Midbrain (tissue), 1 donor: ENCODE measurements around the gene CCDC88A.
A peak's percentile ranks its signal among the peaks of the same experiment; 100 is the strongest.
"Not testable (repeated sequence)": the region's sequence is repeated elsewhere in the genome, so short reads cannot be mapped to it uniquely, and the experiment has no call there.

Experiments
- DNase-seq: peaks from one replicate; lab custom pipeline; 2025; lab: John Stamatoyannopoulos, UW

CCDC88A gene

DNA sequence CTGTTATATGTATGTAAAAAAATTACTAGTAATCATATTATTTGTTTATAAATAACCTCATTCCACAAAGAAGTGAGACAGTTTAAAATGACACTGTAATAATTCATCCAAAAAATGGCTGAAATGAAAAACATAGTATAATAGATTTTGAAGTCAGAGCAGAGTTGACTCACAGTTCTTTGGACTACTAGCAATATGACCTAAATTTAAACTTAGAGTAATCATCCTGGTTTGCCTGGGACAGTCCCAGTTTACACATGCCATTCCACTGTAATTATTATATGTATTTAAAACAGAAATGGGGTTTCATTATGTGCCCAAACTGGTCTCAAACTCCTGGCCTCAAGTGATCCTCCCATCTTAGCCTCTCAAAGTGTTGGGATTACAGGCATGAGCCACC, 48.3 kb downstream of the CCDC88A start:
- no peak for DNase-seq

DNA sequence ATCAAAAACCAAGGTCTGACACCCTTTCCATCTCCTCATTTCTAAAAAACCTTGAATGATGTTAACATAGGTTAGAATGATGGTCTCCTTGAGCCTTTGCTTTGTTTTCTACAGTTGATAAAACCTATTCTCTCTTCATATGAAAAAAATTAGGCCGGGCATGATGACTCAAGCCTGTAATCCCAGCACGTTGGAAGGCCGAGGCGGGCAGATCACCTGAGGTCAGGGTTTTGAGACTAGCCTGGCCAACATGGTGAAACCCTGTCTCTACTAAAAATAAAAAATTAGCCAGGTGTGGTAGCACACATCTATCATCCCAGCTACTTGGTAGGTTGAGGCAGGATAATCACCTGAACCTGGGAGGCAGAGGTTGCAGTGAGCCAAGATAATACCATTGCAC, 49.4 kb downstream of the CCDC88A start:
- no peak for DNase-seq

DNA sequence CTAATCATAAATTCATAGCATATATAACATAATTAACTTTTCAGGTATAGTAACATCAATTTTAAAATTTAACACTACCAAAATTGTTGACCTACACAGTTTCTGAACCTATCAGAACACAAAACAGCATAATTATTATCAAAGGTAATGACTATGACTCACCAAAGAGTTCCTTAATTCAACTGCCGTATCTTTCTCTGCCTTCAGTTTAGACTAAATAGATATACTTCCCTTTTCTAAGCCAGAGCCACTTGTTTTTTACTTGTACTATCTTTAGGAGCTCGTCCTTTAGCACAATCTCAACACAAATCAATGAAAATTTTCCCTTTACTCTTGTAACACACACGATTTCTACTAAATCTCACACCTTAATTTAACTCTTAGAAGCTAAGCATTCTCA, 54.4 kb downstream of the CCDC88A start:
- DNase-seq, result peak; percentile 32

DNA sequence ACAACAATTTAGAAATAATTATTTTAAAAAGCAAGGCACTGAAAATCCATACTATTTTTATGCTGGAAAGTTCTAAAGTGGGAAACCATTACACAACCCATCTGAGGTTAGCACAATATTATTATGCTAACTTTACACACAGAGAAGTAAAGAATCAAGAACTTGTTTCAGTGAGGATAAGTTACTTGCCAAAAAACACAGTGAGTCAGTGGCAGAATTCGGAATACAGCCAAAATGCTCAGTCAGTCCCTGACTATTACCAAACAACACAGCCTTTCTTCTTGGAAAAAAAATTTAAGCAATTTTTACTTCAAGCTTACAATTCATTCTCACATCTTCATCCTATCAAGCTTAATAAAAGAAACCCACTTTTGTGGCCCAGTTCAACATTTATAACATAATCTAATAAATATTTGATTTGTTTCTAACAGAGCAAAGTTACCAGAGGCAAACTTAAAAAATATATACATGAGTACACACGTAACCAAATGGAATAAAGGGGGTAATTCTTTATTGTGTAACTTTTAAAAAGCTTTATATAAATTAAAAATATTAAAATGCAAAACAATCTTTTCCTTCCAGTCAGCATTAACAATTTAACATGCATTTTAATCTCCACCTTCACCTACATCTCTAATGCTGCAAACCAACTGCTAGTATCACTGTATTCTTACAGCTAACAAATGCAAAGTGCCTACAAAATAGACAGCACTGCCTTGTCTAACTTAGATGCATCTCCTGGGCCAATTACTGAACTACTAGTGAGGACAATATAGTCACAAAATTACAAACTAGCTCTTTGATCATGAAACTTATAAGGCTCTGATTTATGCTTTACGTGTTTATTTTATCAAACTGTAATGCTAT, 55.2 kb downstream of the CCDC88A start:
- peak; percentile 89 for DNase-seq

DNA sequence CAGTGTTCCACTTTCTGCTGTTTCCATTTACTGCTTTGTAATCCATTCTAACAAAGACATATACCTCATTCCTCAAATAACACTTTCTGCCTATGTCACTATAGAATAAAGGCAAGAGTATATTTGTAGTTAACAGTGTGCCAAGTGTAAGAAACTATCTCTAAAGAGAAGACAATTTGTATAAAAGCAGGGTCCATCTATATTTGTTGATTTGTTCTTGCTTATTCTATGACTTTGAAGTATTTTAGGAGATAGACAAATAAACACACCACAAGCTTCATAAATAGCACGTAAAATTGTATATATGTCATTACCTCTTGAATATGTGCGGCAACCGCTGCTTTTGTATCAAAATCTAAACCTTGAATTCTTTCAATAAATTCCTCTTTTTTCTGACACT, 56.0 kb downstream of the CCDC88A start:
- DNase-seq, result no peak

DNA sequence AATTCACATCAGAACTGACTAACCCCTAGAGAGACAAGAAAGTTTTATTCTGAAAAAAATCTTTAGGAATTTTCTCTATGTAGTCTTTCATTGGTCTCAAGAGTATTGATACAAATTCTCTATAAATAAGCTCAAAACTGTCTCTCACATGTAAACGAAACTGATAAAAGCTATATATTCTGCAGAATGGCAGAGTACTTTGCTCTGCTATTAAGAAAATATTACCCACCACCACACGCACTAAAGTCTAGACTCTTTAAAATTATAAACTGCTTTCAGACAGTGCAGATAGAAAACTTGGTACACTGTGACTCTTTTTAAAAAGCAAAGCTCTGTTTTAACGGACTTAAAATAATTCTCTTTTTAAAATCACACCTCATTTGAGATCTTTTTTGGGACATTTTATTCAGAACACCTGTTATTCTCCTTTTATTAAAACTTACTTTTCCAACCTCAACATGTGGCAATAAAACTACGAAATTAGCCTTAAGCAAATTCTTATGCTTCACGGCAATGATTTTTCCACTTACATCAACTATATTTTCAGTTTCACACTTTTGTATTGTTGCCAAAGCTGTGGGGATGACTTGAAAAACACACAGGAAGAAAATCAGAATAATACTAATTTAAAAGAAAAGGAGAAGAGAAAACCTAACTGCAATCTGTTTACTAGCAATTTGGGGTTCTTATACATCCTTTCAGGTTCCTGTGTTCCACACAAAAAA, 58.0 kb downstream of the CCDC88A start:
- no peak for DNase-seq

DNA sequence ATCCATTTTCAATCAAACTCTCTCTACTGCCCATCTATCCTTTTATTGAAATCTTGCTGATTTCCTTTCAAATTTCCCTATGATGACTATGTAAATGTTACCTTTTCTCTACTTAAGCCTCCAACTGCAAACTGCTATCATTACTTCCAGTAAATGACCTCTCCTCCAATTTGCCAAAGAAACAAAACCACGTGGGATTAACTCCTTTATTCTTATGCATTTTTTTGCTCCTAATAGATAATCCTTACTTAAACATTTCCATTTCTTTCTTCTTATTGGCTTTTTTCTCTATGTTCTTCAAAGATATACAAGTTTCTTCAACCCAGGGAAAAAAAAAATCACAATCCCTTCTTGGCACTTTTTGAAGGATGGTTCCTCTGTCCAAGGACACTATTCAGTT, 61.2 kb downstream of the CCDC88A start:
- DNase-seq, result no peak

DNA sequence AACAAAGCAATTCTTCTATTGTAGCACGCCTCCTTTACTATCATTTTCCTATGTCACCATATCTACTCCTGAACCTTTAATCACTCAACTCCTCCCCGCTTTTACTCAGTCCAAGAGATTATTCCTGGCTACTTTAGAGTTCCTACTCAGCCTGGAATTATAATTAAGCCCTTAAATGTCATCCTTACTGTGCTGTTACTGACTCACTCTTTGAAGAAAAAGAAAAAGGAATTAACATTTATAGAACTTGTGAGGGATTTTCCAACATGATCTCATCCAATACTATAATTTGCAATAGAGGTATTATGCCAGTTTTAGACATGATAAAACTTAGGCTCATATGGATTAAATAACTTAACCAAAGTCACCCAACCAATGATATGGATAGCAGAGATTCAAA, 61.7 kb downstream of the CCDC88A start:
- no peak for DNase-seq

DNA sequence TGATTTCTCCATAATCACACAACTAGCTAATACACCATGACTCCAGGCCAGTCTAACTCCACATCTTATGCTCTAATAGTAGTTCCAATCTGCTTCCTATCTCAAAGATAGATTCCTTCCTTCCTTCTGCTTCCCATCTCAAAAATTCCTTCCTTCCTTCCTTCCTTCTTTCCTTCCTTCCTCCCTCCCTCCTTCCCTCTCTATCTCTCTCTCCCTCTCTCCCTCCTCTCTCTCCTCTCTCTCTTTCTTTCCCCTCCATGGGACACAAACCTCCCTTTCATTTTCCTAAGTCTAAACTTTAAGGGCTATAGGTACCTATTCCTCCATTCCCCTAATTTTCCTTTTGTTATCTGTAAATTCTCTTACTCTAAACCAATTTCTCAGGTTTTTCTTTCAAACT, 62.5 kb downstream of the CCDC88A start:
- no peak for DNase-seq

DNA sequence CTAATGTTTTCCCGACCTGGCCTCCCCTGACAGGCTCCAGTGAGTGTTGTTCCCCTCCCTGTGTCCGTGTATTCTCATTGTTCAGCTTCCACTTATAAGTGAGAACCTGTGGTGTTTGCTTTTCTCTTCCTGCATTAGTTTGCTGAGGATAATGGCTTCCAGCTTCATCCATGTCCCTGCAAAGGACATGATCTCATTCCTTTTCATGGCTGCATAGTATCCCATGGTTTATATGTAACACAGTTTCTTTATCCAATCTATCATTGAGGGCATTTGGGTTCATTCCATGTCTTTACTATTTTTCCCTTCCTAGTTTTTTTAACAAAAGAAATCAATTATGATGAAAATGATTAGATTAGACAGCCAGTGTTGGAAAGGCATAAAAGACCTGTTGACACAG, 63.5 kb downstream of the CCDC88A start:
- DNase-seq, result not testable (repeated sequence)

DNA sequence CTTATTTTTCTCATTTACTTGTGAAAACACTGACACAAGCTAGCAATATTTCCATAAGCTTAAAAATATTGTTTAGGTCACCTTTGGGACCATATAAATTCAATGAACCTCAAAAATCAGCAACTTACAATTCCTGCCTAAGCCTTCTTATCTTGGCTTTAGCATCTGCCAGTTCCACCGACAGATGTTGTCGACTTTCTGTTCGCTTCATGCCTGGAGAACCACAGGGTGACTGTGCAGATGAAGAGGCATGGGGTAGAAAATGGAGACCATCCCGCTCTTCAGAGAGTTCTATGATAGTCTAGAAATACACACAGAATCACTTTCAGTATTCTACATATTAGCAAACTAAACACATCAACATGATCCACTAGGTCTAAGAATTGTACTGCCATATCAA, 64.2 kb downstream of the CCDC88A start:
- DNase-seq, result no peak

DNA sequence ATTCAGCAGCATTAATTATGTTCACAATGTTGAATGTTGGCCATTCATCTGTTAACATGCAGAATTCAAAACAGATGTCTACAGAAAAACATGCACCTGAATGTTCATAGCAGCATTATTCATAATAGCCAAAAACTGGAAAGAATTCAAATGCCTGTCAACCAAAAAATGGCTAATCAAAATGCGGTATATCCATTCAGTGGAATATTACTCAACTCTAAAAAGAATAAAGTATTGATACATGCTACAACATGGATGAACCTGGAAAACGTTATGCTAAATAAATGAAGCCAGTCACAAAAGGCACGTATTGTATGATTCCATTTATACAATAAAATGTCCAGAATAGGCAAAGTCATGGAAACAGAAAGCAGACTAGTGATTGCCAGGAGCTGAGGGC, 68.0 kb downstream of the CCDC88A start:
- no peak for DNase-seq

DNA sequence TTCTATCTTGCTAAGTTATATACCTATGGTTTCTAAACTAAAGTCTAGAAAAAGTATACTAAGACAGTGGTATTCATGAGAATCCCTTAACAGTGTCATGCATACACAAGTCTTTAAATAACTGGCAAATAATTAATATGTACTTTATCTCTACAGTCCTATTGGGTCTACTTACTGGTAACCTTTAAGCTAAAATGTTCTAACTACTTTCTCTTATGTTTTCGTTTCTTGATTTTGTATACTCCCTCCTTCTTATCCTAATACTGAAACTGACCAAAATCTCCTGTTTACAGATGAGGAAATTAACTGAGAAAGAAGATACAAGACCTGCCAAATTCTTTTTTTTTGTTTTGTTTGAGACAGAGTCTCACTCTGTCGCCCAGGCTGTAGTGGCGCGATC, 74.6 kb downstream of the CCDC88A start:
- no peak for DNase-seq

DNA sequence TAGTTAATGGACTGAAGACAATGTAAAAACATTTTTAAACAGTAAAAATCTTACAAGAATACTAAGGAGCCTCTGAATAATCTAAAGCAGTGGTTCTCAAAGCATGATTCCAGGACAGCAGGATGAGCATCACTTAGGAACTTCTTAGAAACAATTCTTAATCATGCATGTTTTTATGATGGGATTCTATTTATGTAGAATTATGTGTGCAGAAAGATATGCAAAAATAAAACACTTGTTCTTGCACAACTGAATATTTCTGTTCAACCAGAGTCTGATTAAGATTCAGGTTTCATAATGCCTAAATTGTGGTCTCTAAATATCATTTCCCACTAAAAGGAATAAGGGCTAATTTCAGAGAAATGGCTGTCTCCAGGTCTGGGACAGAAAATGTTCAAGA, 81.4 kb downstream of the CCDC88A start:
- DNase-seq, result no peak

DNA sequence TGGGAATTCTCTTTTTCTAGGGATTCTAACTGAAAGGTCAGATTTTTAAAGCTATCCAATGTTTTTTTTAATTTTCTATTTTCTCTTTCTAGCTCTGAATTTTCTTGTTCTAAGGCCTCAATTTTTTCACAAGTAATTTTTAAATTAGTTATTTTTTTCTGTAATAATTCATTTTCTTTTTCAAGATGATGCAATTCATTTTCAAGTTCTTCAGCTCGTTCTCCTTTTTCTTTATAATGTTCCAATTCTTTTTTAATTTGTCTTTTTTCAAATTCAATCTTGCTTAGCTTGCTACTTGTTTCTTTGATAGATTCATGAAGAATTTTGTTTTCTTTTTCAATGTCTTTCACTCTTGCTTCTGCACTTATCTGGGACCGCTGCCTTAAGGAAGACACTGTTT, 84.9 kb downstream of the CCDC88A start:
- no peak for DNase-seq

DNA sequence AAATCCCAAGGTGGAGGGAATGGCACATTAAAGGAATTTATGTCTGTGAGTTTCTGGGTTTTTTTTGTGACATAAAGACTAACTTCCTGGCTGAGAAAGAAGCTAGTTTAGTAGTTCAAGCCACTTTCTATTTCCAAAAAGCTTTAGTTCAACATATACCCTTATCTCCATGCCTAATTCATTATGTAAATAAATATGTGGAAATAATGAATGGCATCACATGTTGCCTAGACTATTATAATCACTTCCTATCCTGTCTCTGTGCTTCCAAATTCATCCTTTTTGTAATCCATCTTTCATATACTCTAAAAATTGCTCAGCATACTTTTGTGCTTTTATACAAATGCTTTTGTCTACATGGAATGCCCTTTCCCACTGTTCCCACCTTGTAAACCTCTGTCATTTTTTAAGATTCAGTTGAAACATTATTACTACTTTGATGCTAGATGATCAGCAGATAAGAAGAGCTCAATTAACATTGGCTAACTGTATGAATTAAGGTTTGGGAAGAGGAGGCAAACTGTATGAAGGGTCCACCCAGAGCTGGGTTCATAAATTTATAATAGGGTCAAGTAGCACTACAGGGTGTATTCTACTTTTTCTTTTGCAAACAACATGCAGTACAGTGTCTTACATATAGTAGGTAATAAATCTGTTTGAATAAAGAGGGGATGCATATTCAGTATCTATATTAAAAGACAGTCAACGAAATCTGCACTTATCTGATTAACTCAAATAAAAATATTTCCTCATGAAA, 88.9 kb downstream of the CCDC88A start:
- DNase-seq, result no peak

DNA sequence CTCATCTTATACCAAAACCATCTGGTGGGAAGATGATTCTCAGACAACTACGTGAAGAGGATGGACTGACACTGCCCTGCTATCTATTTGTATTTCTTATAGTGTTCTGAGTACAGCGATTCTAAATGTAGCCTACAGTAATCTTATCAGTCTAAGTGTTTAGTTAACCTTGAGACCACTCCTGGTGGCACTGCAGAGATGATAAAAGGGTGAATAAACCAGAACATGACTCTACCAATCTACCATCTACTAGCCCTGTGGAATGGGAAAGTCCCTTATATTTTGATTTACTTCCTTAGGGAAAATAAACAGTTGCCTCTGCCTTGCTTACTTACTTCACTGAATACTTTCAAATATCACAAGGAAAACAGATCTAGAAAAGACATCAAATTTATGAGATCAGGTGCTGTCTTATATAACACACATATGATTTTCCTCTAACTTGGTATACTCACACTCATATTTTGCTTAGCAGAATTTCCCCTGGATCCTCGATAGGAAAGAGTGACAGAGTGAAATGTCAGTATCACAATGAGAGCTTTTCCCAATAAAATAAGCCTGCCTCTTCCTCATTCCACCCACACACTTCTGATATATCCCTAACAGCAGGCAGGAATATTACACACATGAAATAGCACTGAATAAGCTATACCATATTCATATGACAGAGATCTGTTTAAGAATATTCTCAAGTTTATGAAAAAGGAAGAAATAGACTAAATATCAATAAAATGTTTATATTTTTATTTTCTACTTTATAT, 92.0 kb downstream of the CCDC88A start:
- DNase-seq, result no peak

DNA sequence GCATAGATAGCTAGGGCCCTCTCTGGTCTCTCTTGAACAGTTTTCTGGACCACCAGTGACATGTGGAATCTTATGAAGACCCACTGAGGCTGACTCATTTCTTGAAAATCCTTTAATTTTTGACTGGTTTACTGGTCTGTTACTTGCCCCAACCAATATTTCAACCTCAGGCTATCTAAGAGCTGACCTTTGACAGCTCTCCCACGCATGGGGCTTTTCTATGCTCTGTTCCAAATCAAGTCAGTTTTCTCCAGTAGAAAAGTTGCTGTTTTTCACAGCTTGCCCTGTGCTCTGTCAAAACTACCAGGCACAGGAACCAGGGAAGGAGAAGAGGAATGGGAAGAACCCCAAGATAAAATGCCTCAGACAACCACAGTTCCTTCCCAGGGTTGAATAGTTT, 104.7 kb downstream of the CCDC88A start:
- DNase-seq, result no peak

DNA sequence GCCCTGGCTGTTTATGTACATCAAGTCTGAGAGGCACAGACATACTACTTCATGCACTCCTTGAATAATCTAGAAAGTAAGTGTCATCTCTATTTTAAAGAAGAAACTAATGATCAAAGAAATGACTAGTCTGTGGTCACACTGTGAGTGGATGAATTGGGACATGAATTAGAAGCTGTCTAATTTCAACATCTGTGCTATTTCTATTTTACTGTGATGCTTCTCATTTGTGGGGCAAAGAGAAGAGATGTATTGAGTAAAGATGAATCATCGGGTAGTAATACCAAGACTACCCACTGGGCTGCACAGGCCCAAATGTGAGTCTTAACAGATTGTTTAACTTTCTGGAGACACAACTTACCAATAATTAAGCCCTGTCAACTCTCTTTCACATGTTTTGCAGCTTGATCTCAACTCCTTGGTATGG, 108.2 kb downstream of the CCDC88A start:
- no peak for DNase-seq

DNA sequence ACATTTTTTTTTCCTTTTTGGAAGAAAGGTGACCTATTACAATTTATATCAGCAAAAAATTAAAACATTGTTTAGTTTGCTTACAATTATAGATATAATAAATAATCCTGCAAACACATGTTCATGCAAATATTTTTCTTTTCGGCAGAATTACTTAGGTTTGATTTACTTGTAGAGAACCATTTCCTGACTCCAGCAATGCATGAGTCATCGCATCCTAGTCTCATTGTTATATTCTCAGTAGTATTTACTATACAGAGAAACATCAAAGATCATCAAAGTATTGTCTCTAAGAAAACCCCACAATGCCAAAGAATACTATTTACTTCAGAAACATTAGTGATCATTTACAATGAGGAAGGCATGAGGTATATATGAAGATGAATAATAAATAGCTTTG, 110.2 kb downstream of the CCDC88A start:
- DNase-seq, result no peak

DNA sequence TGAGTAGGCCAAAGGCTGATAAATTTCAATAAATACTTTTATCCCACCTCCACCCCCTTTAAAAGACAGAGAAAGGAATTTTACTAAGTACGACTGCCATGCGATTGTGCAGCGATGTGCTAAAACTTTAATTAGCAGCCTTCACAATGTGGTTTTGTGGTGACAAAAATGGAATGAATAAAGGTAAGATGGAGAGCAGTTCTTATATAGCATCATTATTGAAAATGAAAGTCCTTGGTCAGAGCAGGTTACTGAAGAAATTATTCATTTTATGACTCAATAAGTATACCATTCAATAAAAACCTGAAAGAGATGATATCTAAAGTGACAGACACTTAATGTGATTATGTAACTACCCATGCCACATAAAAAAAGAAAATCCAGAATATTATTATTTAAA, 117.4 kb downstream of the CCDC88A start:
- DNase-seq, result no peak

DNA sequence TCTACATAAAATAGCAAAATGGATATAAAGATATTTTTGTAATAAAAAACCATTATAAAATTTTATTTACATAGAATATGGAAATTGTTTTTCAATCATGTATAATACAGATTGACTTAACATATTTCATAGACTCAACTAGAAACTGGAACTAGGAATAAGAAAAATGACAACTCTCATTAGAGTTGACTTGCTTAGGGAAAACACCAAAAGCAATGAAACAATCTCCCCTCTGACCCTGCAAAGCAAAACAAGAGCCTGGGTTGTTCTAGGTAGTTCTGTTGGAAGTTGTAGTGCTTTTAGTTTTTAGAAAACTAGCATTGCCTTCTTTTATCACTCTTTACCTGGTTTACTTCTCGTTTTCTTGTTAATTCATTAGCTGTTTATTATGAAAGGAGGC, 118.4 kb downstream of the CCDC88A start:
- DNase-seq, result no peak
